ENCODE results near the gene DAO.
A peak's percentile ranks its signal among the peaks of the same experiment; 100 is the strongest.
"Not testable (repeated sequence)": the region's sequence is repeated elsewhere in the genome, so short reads cannot be mapped to it uniquely, and the experiment has no call there.

The DAO gene

DNA sequence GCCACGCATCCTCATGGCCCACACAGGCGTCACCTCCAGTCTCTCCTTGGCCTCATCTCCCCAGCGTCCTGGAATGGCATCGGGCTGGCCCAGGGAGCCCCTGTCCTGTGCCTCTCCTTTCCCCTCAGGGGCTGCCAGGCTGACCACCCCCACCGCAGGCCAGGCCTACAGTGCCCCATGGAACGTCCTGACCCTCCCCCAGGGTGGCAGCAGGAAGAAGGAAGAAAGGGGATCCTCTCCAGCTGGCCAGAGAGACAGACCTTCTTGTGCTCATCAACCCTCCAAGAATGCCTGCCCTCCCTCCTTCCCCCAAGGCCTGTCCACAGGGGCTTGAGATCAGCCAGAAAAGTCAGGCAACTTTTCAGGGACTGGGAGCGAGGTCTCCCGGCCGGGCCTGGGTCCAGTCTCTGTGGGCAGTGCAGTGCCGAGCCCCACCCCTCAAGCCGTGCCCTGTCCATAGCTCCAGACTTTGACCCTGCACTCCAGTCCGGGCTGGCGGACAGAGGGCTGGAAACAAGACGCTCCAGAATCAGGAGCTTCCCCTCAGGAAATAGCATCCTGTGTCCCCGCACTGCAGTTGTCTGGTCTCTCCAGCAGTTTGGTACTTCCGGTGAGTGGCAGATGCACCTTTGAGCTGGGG, at the start of gene DAO:
Gene DAO, plus strand, starts transcription at position 478 of the 640 bp plus-strand sequence. CDS start 4,915 bp downstream, outside the sequence.
- no peak for DNase-seq

DNA sequence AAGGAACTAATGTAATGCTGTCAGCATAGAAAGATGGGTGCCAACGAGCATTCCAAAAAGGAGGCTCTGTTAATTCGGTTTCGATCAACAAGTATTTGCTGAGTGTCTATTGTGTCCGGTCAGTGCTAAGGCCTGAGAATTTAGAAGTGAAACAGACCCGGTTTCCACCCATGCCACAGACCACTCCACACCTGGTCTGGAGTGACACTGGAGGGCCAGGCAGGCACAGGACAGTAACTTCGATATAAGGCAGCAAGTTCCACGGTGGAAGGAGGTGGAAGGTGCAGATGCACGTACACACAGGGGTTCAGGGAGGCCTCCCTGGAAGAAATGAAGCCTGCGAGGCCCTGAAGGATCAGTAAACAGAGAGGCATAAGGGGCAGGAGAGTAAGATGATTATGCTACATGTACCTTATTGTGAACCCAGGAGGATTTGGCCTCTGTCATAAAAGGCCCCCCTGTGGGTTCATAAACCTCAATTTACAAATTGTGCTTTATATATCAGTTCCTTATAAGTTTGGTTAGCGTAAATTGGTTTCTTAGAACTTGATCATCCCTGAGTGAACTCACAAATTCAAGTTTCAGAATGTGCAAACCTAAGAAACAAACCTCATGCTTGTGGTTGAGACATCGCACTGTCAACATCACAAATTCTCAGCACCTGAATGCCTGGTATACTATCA, 48.4 kb upstream of the DAO start:
- no peak for DNase-seq

DNA sequence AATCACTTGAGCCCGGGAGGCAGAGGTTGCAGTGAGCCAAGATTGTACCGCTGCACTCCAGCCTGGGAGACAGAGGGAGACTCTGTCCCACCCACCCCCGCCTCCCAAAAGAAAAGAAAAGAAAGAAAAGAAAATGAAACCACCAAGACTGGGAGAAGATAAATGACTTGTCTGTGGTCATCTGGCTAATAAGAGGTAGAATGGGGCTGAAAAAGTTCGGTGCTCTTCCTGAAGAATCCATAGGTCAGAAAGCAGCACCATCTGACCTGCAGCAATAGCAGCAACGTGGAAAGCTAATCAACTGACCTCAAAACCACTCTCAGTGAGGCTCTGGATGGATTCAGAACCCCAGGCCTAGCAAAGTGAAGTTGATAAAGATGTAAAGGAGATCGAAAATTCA, 47.7 kb upstream of the DAO start:
- no peak for DNase-seq

DNA sequence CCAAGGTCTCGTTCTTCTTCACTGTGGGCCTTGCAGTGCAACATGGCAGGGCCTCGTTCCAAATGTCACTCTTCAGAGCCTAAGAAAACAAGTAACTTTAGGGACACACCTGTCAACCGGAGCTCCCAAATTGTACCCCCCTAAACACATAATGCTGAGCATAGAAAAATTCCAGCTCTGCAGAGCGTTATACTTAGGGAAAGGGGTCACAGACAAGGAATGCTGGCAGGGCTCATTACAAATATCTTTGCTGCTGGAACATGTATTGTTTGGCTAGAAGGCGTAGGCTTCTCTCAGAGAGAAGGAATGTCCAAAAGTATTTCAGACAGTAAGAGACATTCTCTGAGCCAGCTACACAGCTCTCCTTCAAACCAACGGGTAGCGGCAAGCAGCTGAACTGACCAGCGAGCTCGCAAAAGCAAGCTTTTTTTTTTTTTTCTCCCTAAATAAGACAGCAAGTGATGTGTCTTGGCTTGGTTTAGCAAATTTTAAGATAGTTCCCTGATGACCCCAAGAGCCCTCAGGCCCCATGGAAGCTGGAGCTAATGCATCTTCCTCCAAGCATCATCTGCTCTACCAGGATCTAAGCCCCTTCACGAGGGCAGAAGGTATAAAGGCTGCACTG, 47.0 kb upstream of the DAO start:
- DNase-seq, result peak; percentile 68

DNA sequence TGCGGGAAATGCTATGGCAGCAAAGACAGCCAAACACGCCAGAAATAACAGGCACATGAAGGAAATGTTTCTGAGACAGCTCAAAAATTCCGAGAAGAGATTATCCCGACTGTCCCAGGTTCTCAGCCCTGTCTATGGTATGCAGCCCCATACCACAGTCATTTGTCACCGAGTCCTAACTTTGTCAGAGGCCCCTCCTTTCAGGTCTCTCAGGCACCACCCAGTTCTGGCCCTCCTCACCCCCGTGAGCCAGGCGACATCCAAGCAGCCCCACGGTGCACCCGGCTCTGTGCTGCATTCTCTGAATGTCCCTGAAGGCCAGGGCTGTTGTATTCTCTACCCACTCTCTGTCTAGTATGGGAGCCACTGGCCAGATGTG, 46.5 kb upstream of the DAO start:
- DNase-seq, result peak; percentile 65

DNA sequence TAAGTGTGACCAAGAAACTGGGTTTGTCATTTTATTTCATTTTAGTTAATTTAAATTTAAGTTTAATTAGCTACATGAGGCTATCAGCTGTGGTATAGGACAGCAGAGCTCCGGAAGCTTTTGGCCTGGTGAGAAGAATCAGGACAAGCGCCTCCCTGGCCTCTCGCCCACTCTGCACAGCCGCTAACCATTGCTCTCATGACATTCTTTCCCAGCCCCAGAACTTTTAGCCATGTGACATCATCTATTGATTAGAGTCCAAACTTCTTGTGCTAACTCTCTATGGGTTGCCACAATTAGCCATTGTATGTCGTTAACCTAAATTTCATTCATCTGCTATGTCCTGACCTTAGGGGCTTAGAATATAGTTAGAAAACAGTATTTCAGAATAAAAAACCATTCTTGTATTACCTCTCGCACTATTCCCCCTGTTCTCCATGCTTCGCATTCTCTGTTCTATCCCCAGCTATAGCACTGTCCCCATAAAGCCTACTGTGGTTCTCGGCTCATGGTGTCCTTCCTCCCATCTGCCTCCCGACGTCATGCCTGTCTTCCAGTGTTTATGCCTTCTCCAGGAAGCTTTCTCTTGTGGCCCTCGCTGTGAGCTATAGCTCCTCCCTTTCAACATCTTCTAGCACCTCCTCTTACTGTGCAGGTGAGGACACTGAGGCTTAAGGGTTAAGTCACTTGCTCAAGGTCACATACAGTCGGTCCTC, 46.0 kb upstream of the DAO start:
- peak; percentile 77 for DNase-seq

DNA sequence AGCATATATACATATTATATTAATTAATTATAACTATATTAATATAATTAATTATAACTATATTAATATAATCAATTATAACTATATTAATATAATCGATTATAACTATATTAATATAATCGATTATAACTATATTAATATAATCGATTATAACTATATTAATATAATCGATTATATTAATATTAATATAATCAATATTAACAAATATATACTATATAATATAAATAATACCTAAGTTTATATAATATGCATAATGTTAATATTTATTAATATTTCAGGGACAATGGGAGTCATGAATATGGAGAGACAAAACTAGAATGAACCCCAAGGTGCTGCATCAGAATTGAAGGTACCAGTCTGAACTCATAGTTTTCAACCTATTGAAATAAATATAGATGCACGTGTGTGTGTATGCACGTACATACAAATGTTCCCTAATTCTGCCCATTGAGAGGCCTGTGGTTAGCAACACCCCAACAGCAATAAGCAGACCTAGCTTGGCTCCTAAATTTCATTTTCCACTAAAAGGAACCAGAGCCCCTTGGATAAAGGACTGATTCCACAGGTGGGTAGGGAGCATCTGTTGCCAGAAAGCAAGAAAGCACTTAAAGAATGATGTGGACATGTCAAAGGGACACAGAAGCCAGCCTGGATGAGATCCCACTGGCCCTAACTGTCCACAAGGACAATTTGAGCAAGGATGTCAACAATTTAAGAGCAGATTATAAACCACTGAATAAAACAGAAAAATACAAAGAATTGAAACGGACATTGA, 43.8 kb upstream of the DAO start:
- no peak for DNase-seq

DNA sequence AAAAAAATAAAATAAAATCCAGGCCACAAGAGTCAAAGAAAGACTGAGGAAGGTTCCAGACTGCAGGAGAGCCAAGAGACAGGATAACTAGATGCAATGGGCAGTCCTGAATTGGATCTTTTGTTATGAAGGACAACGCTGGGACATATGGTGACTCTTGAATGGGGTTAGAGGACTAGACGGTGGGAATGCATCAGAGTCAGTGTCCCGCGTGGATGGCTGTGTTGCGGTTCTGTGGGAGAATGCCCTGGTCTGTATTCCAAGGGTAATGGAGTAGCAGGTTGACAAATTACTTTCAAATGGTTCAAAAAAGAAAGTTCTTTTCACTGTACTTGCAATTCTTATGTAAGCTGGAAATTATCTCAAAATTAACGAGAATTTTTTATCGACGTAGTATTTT, 42.7 kb upstream of the DAO start:
- DNase-seq, result no peak

DNA sequence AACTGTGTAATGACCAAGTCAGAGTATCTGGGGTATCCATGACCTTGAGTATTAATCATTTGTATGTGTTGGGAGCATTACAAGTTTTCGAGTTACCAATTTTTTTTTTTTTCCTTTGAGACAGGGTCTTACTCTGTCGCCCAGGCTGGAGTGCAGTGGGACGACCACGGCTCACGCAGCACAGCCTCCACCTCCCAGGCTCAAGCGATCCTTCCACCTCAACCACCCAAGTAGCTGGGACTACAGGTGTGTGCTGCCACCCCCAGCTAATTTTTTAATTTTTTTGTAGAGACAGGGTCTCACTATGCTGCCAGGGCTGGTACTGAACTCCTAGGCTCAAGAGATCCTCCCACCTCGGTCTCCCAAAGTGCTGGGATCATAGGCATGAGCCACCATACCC, 42.2 kb upstream of the DAO start:
- no peak for DNase-seq

DNA sequence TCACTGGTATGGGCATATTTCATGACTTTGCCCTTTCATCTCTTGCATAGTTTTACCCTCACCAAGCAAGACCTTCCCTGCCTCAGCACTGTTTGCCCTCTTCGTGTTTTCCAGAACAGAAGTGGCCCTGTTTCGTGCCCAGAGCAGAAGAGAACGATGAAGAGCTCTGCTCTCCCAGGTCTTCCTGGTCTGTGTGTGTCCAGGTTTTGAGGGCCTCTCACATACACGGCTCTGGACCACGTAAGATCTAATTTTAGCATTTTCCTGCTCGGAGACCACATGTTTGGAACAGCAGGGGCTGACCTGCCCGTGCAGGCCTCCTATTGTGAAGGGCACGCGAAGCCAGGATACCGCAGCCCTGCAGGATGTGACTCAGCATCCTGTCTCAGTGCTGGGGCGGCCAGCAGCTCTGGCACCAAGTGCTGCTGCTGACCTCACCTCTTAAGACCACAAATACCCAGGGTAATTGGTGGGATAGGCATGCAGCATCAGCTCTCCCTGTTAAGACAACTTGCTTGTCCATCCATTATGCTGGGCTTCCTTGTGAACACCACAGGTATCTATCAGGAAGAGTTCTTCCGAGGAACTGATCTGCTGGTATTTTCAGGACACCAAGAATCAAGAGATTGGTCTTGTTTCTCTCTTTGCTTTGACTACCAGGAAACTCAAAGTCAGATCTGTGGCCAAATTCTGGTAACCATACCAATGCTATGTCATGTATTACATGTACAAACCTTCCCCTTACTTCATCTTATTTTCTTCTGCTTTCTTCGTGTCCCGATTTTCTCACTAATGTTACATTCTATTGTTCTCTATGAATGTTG, 41.5 kb upstream of the DAO start:
- DNase-seq, result peak; percentile 88

DNA sequence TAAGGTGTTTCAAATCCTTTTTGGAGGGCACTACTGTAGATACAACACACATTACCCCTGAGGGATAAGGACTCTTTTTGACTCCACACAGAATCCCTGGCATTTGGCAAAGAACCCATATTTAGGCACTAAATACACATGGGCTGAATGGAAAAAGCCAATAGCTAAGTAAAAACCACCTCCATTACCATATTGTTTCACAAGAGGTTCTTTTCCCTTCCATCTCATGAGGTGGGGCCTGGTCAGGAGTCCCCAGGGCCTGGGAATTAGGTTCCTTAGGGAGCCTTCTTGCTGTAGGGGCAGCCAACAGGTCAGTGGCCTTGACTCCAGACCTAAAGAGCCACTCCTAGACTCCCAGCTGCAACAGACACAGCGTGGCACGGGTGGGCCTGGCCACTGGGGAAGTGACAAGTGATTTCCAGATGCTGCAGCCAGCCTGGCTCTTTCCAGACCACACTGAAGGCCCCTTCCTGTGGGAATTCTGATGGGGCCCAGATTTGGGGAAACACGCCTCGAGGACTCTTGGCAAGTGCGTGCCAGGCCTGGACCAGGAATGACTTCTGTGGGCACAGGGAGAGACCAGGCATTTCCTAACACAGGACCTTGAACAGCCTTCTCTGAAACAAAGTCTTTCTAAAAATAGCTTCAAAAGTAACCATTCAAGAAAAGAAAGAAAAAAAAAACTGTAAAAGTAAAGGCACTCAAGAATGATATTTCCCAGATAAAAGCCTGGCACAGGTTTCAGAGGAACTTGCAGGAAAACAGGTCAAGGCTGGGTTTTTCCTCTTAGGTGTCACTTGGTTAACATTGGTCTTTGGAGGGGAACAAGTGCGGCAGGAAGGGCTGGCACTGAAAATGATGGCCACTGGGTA, 40.6 kb upstream of the DAO start:
- peak; percentile 68 for DNase-seq

DNA sequence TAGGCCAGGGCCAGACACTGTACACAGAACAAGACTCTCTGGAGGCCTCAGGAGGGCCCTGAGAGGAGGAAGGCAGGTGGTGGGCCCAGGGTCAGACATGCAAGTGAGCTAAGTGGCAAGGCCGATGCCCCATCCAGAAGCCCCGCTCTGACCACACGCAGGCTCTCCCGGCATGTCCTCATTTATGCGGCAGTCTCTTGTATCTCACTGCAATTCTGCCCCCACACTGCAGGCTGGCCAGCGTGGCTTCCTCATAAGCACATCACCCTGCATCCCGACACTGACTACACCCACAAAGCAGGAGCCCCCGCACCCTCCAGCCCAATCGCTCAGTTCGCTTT, 40.0 kb upstream of the DAO start:
- no peak for DNase-seq

DNA sequence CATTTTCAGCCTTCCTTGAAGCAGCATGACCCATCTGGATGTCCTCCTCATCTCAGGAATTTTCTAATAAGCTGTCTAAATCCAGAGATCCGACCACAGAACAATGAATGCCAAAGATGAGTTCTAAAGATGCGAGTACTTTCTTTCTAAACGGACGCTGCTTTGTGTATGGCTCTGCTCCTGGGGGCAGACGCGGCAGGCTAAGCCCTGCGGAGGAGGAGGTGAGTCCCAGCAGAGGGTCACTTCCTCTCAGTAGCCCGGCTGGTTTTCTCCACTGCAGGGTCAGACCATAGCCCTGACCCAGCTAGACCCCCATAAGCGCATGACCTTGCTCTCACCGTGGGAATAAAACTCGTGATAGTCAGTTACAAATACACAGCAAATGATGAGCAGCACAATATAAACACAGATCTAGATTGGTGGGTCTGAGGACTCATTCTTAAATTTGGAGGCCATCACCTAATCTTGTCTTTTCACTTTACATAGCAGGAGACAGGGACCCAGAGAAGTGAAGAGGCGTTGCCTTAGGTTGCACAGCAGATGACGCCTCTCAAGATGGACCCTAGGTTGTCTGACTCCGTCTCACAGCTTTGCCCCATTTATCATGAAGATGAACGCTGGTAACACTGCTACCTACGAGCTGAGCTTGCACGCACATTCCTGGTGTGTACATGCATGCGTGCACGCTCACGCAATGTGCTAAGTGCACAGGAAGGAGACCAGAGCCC, 39.1 kb upstream of the DAO start:
- DNase-seq, result no peak

DNA sequence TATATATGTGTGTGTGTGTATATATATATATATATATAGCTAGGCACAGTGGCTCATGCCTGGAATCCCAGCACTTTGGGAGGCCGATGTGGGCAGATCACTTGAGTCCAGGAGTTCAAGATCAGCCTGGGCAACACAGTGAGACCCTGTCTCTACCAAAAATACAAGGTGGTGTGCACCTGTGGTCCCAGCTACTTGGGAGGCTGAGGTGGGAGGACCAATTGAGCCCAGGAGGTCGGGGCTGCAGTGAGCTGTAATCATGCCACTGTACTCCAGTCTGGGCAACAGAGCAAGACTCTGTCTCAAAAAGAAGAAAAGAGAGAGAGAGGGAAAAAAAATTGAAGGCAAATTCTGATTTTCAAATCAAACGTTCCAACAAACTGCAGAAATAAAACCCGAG, 38.1 kb upstream of the DAO start:
- not testable (repeated sequence) for DNase-seq

DNA sequence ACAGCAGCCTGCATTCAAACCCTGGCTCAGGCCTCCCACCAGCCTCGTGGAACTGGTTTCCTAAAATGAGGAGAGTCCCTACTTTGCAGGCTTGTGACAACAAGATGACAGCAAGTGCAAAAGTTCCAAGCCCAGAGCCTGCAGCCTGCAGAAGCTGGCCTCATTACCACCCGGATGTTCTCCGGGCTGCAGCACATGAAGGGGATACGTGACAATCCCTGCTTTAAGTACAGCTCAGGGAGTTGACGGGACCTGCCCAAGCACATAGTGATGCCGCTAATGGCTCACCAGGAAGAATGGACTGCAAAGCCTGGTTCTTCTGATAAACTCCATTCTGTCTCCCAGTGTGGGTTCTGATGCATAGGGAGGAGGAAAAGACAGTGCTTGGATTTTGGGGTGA, 37.5 kb upstream of the DAO start:
- DNase-seq, result no peak

DNA sequence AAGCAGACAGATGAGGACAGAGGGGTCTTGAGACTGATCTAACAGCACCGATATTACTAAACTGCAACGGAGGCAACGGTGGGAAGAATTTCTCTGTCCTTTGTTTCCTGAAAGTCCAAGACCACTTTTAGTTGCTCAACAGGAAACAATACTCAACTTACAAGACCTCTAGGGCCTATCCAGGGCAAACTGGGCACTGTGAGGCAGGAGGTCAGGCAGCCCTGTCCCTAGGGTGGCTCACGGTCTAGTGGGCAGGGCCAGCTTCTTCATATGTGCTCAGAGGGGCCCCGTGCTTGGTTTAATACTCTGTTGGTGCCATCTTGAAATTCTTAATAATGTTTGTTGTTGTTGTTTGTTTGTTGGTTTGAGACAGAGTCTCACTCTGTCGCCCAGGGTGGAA, 36.7 kb upstream of the DAO start:
- DNase-seq, result no peak

DNA sequence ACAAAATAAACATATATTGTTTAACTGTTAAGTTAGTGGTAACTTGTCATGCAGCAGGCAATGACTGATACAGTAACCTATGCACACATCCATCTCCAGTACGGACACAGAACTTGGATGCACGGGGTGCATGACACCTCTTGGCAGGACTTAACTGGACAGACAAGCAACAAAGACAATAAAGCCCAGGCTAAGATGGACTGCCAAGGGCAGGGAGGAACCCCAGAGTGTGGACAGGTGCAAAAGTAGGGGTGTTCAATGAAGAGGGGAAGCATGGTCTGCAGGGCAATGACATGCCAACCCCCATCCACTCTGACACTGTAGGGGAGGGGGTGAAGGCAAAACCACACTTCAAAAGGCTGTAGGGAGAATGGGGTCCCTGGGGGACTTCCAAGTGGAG, 34.2 kb upstream of the DAO start:
- no peak for DNase-seq

DNA sequence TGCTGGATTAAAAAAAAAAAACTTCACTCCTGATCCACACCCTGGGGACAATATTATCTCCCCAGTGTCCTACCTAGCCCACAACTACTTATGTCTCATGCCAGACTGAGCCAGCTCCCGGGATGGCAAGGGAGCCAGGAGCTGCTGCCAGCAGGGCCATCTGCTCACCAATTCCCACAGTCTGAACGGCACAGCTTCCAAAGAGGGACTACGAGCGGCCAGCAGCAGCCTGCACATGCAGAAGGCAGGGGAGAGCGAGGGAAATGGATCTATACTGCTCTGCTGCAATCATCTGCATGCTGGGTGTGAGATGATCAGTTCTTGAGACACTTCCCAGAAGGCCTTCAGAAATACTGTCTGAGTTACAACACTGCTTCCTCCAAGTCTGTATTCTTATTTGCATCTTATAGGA, 33.6 kb upstream of the DAO start:
- peak; percentile 66 for DNase-seq

DNA sequence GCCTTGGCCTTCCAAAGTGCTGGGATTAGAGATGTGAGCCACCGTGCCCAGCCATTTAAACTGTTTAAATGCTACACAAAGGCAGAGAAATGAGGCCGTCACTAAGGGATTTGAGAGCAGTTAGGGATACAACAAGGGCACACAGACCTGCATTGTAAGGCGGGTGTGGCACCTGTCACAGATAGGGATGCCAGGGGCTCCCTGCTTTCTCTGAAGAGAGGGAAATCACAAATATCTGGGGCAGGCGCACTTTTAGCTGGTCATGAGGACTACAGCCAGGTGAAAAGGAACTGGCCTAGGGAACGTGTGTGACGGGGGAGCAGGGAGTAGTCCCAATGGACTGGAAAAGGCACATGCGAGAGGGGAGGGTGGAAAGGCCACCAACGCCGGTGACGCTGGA, 32.2 kb upstream of the DAO start:
- no peak for DNase-seq

DNA sequence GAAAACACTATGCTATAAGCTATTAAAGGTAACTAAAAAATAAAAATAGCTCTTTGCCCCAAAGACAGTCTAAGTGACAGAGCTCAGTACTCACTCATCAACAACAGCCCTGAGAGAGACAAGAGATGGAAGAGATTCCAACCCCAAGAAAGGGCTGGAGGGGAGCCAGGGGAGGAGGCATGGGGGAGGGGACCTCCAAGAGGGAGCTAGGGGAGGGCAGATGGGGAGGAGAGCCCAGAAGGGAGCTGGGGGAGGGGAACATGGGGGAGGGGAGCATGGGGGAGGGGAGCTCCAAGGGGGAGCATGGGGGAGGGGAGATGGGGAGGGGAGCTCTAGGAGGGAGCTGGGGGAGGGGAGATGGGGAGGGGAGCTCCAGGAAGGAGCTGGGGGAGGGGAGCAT, 30.2 kb upstream of the DAO start:
- DNase-seq, result no peak

All from right hindlimb (tissue), 1 donor.